ENCODE measurements around the gene STAG2. TPM values are rescaled to one million over a fixed set of nuclear protein-coding genes. Genes with fewer than 3 reads are reported as not detected.

STAG2 gene
- total and polyA plus RNA-seq, 2 donors (not counting 3 experiments of a cell fraction or from before 2014, with no cell fraction given): 12.7 to 55.9 TPM

- intact Hi-C loops (cut with micrococcal nuclease): no loop called here
- no peaks in the 10 kb centered on the region for H3K9me3 ChIP-seq (replicated peaks; ENCODE audit: control insufficient read depth, insufficient read depth, low read length)
- no peak for TF ChIP-seq EZH2 (IDR thresholded peaks at IDR 0.05; ENCODE audit: borderline replicate concordance, low read depth, low read length, severe bottlenecking)
- TF ChIP-seq, protein P1, sequence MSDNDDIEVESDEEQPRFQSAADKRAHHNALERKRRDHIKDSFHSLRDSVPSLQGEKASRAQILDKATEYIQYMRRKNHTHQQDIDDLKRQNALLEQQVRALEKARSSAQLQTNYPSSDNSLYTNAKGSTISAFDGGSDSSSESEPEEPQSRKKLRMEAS (IDR thresholded peaks at IDR 0.05; ENCODE audit: insufficient read depth, insufficient read length): no peak
- FAIRE-seq: no peak
- no TSS peak for BruUV-seq (replicated peaks)
- no peak overlapping the region for H3K4me3 ChIP-seq (replicated peaks in 1 of 3; ENCODE audit: insufficient read depth in 1 of 3, low read depth in 1 of 3, low read length in 3 of 3)
- ChIA-PET POLR2A (no interaction called here), CTCF (no interaction called here)
- H2AFZ ChIP-seq (ENCODE audit: low read depth, low read length): no peak overlapping the region
- H3K79me2 ChIP-seq (ENCODE audit: control insufficient read depth, insufficient read depth, low read length): peaks cover 85% of the 10 kb centered on the region
- no peaks in the 10 kb centered on the region for H3K36me3 ChIP-seq (ENCODE audit: control insufficient read depth in 2 of 2, extremely low read depth in 1 of 2, insufficient read depth in 2 of 2, low read length in 2 of 2)
- dilution Hi-C loops (cut with MboI; ENCODE audit: extremely low pct_ligation_motif_present, low sequenced_read_pairs): no loop called here
- DNase-seq (ENCODE audit: low read depth, low spot score): no peak
- H4K20me1 ChIP-seq (replicated peaks; ENCODE audit: control insufficient read depth, extremely low read depth, insufficient read depth, low read length): peaks cover 5% of the 10 kb centered on the region
- no peak overlapping the region for H3K27ac ChIP-seq (ENCODE audit: insufficient read depth, low read depth, low read length)
- no peaks in the 10 kb centered on the region for H3K9me1 ChIP-seq (replicated peaks; ENCODE audit: control insufficient read depth, extremely low read depth, insufficient read depth, low read length)
- no peak overlapping the region for H3K9ac ChIP-seq (replicated peaks; ENCODE audit: extremely low read depth, insufficient read depth, low read length)
- no peak overlapping the region for H3K4me2 ChIP-seq (ENCODE audit: insufficient read depth, low read length)
- H3K4me1 ChIP-seq (ENCODE audit: control insufficient read depth, extremely low read depth, insufficient read depth, low read length): peaks cover 6% of the 10 kb centered on the region
- no peaks in the 10 kb centered on the region for H3K27me3 ChIP-seq (ENCODE audit: control insufficient read depth in 2 of 2, insufficient read depth in 2 of 2, low read length in 2 of 2)
Observed at GRCh38 chrX:123971982-123972381, 10.5 kb downstream of the STAG2 start.

GRCh38 chrX:123973921-123974320, 12.4 kb downstream of the STAG2 start:
- DNase-seq (ENCODE audit: low read depth, low spot score) (no peak), FAIRE-seq (no peak)
- POLR2A ChIA-PET: no interaction called here
- Histone ChIP-seq H2AFZ (ENCODE audit: low read depth, low read length) (no peak overlapping the region), H3K79me2 (ENCODE audit: control insufficient read depth, insufficient read depth, low read length) (peaks cover 86% of the 10 kb centered on the region), H3K4me3 (replicated peaks in 1 of 3; ENCODE audit: insufficient read depth in 1 of 3, low read depth in 1 of 3, low read length in 3 of 3) (no peak overlapping the region), H3K9ac (replicated peaks; ENCODE audit: extremely low read depth, insufficient read depth, low read length) (no peak overlapping the region), H3K36me3 (ENCODE audit: control insufficient read depth in 2 of 2, extremely low read depth in 1 of 2, insufficient read depth in 2 of 2, low read length in 2 of 2) (no peaks in the 10 kb centered on the region), H3K4me2 (ENCODE audit: insufficient read depth, low read length) (no peak overlapping the region), H3K27me3 (ENCODE audit: control insufficient read depth in 2 of 2, insufficient read depth in 2 of 2, low read length in 2 of 2) (no peaks in the 10 kb centered on the region), H3K9me3 (replicated peaks; ENCODE audit: control insufficient read depth, insufficient read depth, low read length) (no peaks in the 10 kb centered on the region), H3K4me1 (ENCODE audit: control insufficient read depth, extremely low read depth, insufficient read depth, low read length) (peaks cover 6% of the 10 kb centered on the region), H4K20me1 (replicated peaks; ENCODE audit: control insufficient read depth, extremely low read depth, insufficient read depth, low read length) (peaks cover 5% of the 10 kb centered on the region), H3K27ac (ENCODE audit: insufficient read depth, low read depth, low read length) (no peak overlapping the region), H3K9me1 (replicated peaks; ENCODE audit: control insufficient read depth, extremely low read depth, insufficient read depth, low read length) (no peaks in the 10 kb centered on the region)
- dilution Hi-C loops (cut with MboI; ENCODE audit: extremely low pct_ligation_motif_present, low sequenced_read_pairs): no loop called here
- no TSS peak for BruUV-seq (replicated peaks)
- CTCF ChIA-PET: interaction anchor here (1.3 kb wide), 1 partner anchor 11 kb away, joined by 3 read pairs; no protein-coding TSS in a partner anchor
- intact Hi-C loops (cut with micrococcal nuclease): no loop called here
- TF ChIP-seq POLR2A (IDR thresholded peaks at IDR 0.05; ENCODE audit: low read depth, low read length) (no peak), POLR2AphosphoS5 (IDR thresholded peaks at IDR 0.05; ENCODE audit: insufficient read depth, low read depth, low read length) (no peak)

Measured in endothelial cell of umbilical vein (primary cell).